GM12878 (cell line): ENCODE results near the gene ADK.

Source experiments
- CEBPB ChIP-seq, 2 experiments: fragments of 150-350 bp in 1 of 2; IDR thresholded peaks; 2 replicates each; pipeline ENCODE4 v1.6.1; 2012 to 2014; ENCODE audit warnings: low read depth in 2 of 2, low read length in 2 of 2, borderline replicate concordance in 1 of 2, inconsistent platforms in 1 of 2
- CHD4 ChIP-seq: fragments of 200-600 bp; sonication (generic); IDR thresholded peaks from 2 replicates; pipeline ENCODE4 v1.6.1; 2016; ENCODE audit warnings: mild to moderate bottlenecking
- CTCF ChIP-seq, 3 experiments: IDR thresholded peaks in 2 of 3; conservative IDR thresholded peaks in 1 of 3; 2 replicates each; pipeline ENCODE4 v1.5.1; 2011; ENCODE audit warnings: low read depth in 3 of 3, low read length in 3 of 3, mild to moderate bottlenecking in 3 of 3, control low read depth in 2 of 3, moderate library complexity in 2 of 3, inconsistent platforms in 1 of 3, mixed read lengths in 1 of 3; ENCODE audit not compliant: control insufficient read depth in 2 of 3, insufficient read depth in 1 of 3; ENCODE audit errors: extremely low read depth in 1 of 3
- HCFC1 ChIP-seq: fragments of 150-350 bp; IDR thresholded peaks from 2 replicates; pipeline ENCODE4 v1.6.1; 2014; ENCODE audit warnings: low read length
- MXI1 ChIP-seq: fragments of 150-350 bp; IDR thresholded peaks from 2 replicates; pipeline ENCODE4 v1.6.1; 2011; ENCODE audit warnings: low read depth, mild to moderate bottlenecking, inconsistent platforms, low read length, improper control_type of control experiment
- NRF1 ChIP-seq: conservative IDR thresholded peaks from 2 replicates; pipeline ENCODE4 v1.6.1; 2011; ENCODE audit warnings: mild to moderate bottlenecking, low read depth, low read length, improper control_type of control experiment
- REST ChIP-seq: IDR thresholded peaks from 2 replicates; pipeline ENCODE4 v1.6.1; 2012; ENCODE audit warnings: mild to moderate bottlenecking, low read depth, low read length
- TCF12 ChIP-seq: IDR thresholded peaks from 2 replicates; pipeline ENCODE4 v1.6.1; 2011; ENCODE audit warnings: low read depth, mild to moderate bottlenecking, low read length
- USF2 ChIP-seq: IDR thresholded peaks from 2 replicates; pipeline ENCODE4 v1.6.1; 2011; ENCODE audit warnings: low read depth, low read length, improper control_type of control experiment, borderline replicate concordance

GRCh38 chr10:74746813-74747212 is 595.8 kb downstream of the ADK start:
- TF ChIP-seq CTCF (IDR thresholded peaks at IDR 0.05 in 2 of 3, conservative IDR thresholded peaks at IDR 0.05 in 1 of 3; ENCODE audit: control insufficient read depth in 2 of 3, extremely low read depth in 1 of 3, insufficient read depth in 1 of 3, low read depth in 3 of 3, low read length in 3 of 3) (no peak), CEBPB (IDR thresholded peaks at IDR 0.05; ENCODE audit: borderline replicate concordance in 1 of 2, low read depth in 2 of 2, low read length in 2 of 2) (no peak), TCF12 (no peak), NRF1 (no peak), MXI1 (no peak), REST (no peak), USF2 (no peak), HCFC1 (no peak), CHD4 (no peak)
